ENCODE measurements around the gene GPR161.

GRCh38 chr1:168159979-168160378 is 23.2 kb upstream of the GPR161 start:
- TF ChIP-seq POLR2A (IDR thresholded peaks at IDR 0.05; ENCODE audit: low read length) (no peak), ZSCAN20 (CRISPR knock-in tag; IDR thresholded peaks at IDR 0.05) (no peak)
- TF ChIP-seq, protein P1, sequence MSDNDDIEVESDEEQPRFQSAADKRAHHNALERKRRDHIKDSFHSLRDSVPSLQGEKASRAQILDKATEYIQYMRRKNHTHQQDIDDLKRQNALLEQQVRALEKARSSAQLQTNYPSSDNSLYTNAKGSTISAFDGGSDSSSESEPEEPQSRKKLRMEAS (IDR thresholded peaks at IDR 0.05) = no peak
- TF ChIP-seq, protein P2, sequence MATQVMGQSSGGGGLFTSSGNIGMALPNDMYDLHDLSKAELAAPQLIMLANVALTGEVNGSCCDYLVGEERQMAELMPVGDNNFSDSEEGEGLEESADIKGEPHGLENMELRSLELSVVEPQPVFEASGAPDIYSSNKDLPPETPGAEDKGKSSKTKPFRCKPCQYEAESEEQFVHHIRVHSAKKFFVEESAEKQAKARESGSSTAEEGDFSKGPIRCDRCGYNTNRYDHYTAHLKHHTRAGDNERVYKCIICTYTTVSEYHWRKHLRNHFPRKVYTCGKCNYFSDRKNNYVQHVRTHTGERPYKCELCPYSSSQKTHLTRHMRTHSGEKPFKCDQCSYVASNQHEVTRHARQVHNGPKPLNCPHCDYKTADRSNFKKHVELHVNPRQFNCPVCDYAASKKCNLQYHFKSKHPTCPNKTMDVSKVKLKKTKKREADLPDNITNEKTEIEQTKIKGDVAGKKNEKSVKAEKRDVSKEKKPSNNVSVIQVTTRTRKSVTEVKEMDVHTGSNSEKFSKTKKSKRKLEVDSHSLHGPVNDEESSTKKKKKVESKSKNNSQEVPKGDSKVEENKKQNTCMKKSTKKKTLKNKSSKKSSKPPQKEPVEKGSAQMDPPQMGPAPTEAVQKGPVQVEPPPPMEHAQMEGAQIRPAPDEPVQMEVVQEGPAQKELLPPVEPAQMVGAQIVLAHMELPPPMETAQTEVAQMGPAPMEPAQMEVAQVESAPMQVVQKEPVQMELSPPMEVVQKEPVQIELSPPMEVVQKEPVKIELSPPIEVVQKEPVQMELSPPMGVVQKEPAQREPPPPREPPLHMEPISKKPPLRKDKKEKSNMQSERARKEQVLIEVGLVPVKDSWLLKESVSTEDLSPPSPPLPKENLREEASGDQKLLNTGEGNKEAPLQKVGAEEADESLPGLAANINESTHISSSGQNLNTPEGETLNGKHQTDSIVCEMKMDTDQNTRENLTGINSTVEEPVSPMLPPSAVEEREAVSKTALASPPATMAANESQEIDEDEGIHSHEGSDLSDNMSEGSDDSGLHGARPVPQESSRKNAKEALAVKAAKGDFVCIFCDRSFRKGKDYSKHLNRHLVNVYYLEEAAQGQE (IDR thresholded peaks at IDR 0.05) = no peak

All from A549 (cell line).